Parathyroid adenoma (tissue), 2 donors: ENCODE results near the gene RMND5A.

Experiments
- H2AFZ ChIP-seq: fragments of 300-600 bp; sonication (generic); one replicate; pipeline ENCODE4 v1.7.0; 2017; ENCODE audit warnings: antibody characterized with exemption, mild to moderate bottlenecking
- H3K27ac ChIP-seq: fragments of 300-600 bp; sonication (generic); one replicate; pipeline ENCODE4 v1.7.0; 2017
- H3K27me3 ChIP-seq: fragments of 300-600 bp; sonication (generic); one replicate; pipeline ENCODE4 v1.7.0; 2017; ENCODE audit warnings: low read length; ENCODE audit not compliant: control insufficient read depth, insufficient read depth
- H3K36me3 ChIP-seq: fragments of 300-600 bp; sonication (generic); one replicate; pipeline ENCODE4 v1.7.0; 2017; ENCODE audit warnings: low read length; ENCODE audit not compliant: control insufficient read depth, insufficient read depth
- H3K4me1 ChIP-seq: fragments of 300-600 bp; sonication (generic); one replicate; pipeline ENCODE4 v1.7.0; 2017; ENCODE audit warnings: control low read depth
- H3K4me2 ChIP-seq: fragments of 300-600 bp; sonication (generic); one replicate; pipeline ENCODE4 v1.7.0; 2017; ENCODE audit warnings: low read length
- H3K4me3 ChIP-seq: fragments of 300-600 bp; sonication (generic); one replicate; pipeline ENCODE4 v1.7.0; 2017; ENCODE audit warnings: low read depth, low read length
- H3K79me2 ChIP-seq: fragments of 300-600 bp; sonication (generic); one replicate; pipeline ENCODE4 v1.7.0; 2017; ENCODE audit warnings: control low read depth
- H3K9ac ChIP-seq: fragments of 300-600 bp; sonication (generic); one replicate; pipeline ENCODE4 v1.7.0; 2017; ENCODE audit warnings: mild to moderate bottlenecking
- H3K9me3 ChIP-seq: fragments of 300-600 bp; sonication (generic); one replicate; pipeline ENCODE4 v1.7.0; 2017; ENCODE audit warnings: low read length; ENCODE audit not compliant: control insufficient read depth
- CTCF ChIP-seq: fragments of 300-600 bp; sonication (generic); IDR thresholded peaks from one replicate; pipeline ENCODE4 v1.7.0; 2017; ENCODE audit warnings: antibody characterized with exemption, mild to moderate bottlenecking
- donor health status: primary hyperparathyroidism.

The RMND5A gene

GRCh38 chr2:86815611-86816010 lies 95.5 kb downstream of the RMND5A start:
- no peak overlapping the region for H3K9ac ChIP-seq
- H3K4me2 ChIP-seq: no peak overlapping the region
- H3K27ac ChIP-seq: no peak overlapping the region
- H3K79me2 ChIP-seq: no peaks in the 10 kb centered on the region
- no peak overlapping the region for H2AFZ ChIP-seq
- H3K4me3 ChIP-seq: no peak overlapping the region
- no peaks in the 10 kb centered on the region for H3K36me3 ChIP-seq
- no peaks in the 10 kb centered on the region for H3K4me1 ChIP-seq
- no peaks in the 10 kb centered on the region for H3K9me3 ChIP-seq
- H3K27me3 ChIP-seq: no peaks in the 10 kb centered on the region
- TF ChIP-seq CTCF: no peak

- Histone ChIP-seq H2AFZ (no peak overlapping the region), H3K9me3 (no peaks in the 10 kb centered on the region), H3K36me3 (no peaks in the 10 kb centered on the region), H3K4me1 (no peaks in the 10 kb centered on the region), H3K4me3 (no peak overlapping the region), H3K27ac (no peak overlapping the region), H3K27me3 (no peaks in the 10 kb centered on the region), H3K9ac (no peak overlapping the region), H3K4me2 (no peak overlapping the region), H3K79me2 (no peaks in the 10 kb centered on the region)
- TF ChIP-seq CTCF: no peak
These were observed 98.2 kb downstream of the RMND5A start for GRCh38 chr2:86818114-86818801.

- Histone ChIP-seq H3K79me2 (no peaks in the 10 kb centered on the region), H3K36me3 (no peaks in the 10 kb centered on the region), H3K4me2 (no peak overlapping the region), H2AFZ (no peak overlapping the region), H3K9ac (no peak overlapping the region), H3K27me3 (no peaks in the 10 kb centered on the region), H3K9me3 (no peaks in the 10 kb centered on the region), H3K27ac (no peak overlapping the region), H3K4me3 (no peak overlapping the region), H3K4me1 (no peaks in the 10 kb centered on the region)
- TF ChIP-seq CTCF: no peak
These were observed 98.9 kb downstream of the RMND5A start for GRCh38 chr2:86818957-86819356.

GRCh38 chr2:86821306-86821705 lies 101.2 kb downstream of the RMND5A start:
- Histone ChIP-seq H3K4me2 (no peak overlapping the region), H3K4me3 (no peak overlapping the region)

More at GRCh38 chr2:86821306-86821705, 101.2 kb downstream of the RMND5A start:
- H3K27ac ChIP-seq: no peak overlapping the region
- TF ChIP-seq CTCF: no peak
- H2AFZ ChIP-seq: no peak overlapping the region
- no peaks in the 10 kb centered on the region for H3K27me3 ChIP-seq
- no peaks in the 10 kb centered on the region for H3K9me3 ChIP-seq
- no peaks in the 10 kb centered on the region for H3K79me2 ChIP-seq
- no peaks in the 10 kb centered on the region for H3K36me3 ChIP-seq
- no peaks in the 10 kb centered on the region for H3K4me1 ChIP-seq
- no peak overlapping the region for H3K9ac ChIP-seq
